SU-DHL-6 (cell line): ENCODE measurements around the gene SOX1.

Experiments
- H2AFZ ChIP-seq: fragments of 200-600 bp; sonication (generic); 2 replicates; pipeline ENCODE4 v1.6.1; 2014; ENCODE audit warnings: low read depth, mild to moderate bottlenecking, moderate library complexity, mixed read lengths, antibody characterized with exemption, low read length; ENCODE audit not compliant: severe bottlenecking
- H3F3A ChIP-seq: fragments of 200-600 bp; shearing (Covaris generic); 2 replicates; pipeline ENCODE4 v1.6.0; 2016; ENCODE audit warnings: antibody characterized with exemption, mild to moderate bottlenecking; ENCODE audit not compliant: insufficient read depth
- H3K27ac ChIP-seq: fragments of 200-600 bp; sonication (generic); 2 replicates; pipeline ENCODE4 v1.5.1; 2016; ENCODE audit warnings: low read depth, mild to moderate bottlenecking, low read length, moderate library complexity, mixed read lengths
- H3K27me3 ChIP-seq: fragments of 200-600 bp; sonication (generic), shearing (Covaris generic); 2 replicates; pipeline ENCODE4 v1.6.0; 2014; ENCODE audit warnings: mild to moderate bottlenecking, low read length
- H3K36me3 ChIP-seq: fragments of 200-600 bp; sonication (generic); 2 replicates; pipeline ENCODE4 v1.6.1; 2014; ENCODE audit warnings: mild to moderate bottlenecking, low read length, mixed read lengths
- H3K4me2 ChIP-seq: fragments of 300-600, 200-600 bp; shearing (Covaris generic), sonication (generic); 2 replicates; pipeline ENCODE4 v1.6.0; 2014; ENCODE audit warnings: low read length, low read depth, mild to moderate bottlenecking; ENCODE audit not compliant: poor library complexity, severe bottlenecking
- H3K4me3 ChIP-seq: fragments of 200-600 bp; sonication (generic); 2 replicates; pipeline ENCODE4 v1.5.1; 2014; ENCODE audit warnings: antibody characterized with exemption, low read length, mild to moderate bottlenecking, mixed read lengths; ENCODE audit not compliant: insufficient read depth, poor library complexity, severe bottlenecking
- H3K79me2 ChIP-seq: fragments of 200-600 bp; sonication (generic); 2 replicates; pipeline ENCODE4 v1.6.1; 2014; ENCODE audit warnings: mild to moderate bottlenecking, low read length, moderate library complexity; ENCODE audit not compliant: insufficient read depth
- H3K9ac ChIP-seq: fragments of 200-600 bp; sonication (generic); 2 replicates; pipeline ENCODE4 v1.7.0; 2014; ENCODE audit warnings: mild to moderate bottlenecking, low read length
- H3K9me2 ChIP-seq: fragments of 200-600 bp; sonication (generic); replicated peaks from 2 replicates; pipeline ENCODE4 v1.6.1; 2014; ENCODE audit warnings: low read length; ENCODE audit not compliant: insufficient read depth
- H3K9me3 ChIP-seq: fragments of 200-600 bp; sonication (generic); 2 replicates; pipeline ENCODE4 v1.6.1; 2014; ENCODE audit warnings: low read length, mixed read lengths; ENCODE audit not compliant: insufficient read depth
- H4K20me1 ChIP-seq: fragments of 200-600 bp; sonication (generic); 2 replicates; pipeline ENCODE4 v1.6.1; 2014; ENCODE audit warnings: low read depth, mild to moderate bottlenecking, antibody characterized with exemption, low read length, moderate library complexity, mixed read lengths
- EZH2phosphoT487 ChIP-seq: fragments of 200-600 bp; sonication (generic), shearing (Covaris generic); conservative IDR thresholded peaks from 2 replicates; pipeline ENCODE4 v1.6.1; 2018; ENCODE audit warnings: mild to moderate bottlenecking, antibody characterized with exemption, low read length, moderate library complexity, mixed read lengths
- TF ChIP-seq, protein P1 (sequence below): fragments of 200-600 bp; sonication (generic); IDR thresholded peaks from one replicate; pipeline ENCODE4 v1.5.1; 2017; ENCODE audit warnings: antibody characterized with exemption, mild to moderate bottlenecking, low read length, moderate library complexity; ENCODE audit not compliant: insufficient read depth, poor library complexity, severe bottlenecking

The SOX1 gene

GRCh38 chr13:112116187-112116950 is 49.4 kb downstream of the SOX1 start:
- H3K36me3 ChIP-seq = no peaks in the 10 kb centered on the region
- no peaks in the 10 kb centered on the region for H3K27me3 ChIP-seq
- no peaks in the 10 kb centered on the region for H3K9me3 ChIP-seq
- TF ChIP-seq, protein P1, sequence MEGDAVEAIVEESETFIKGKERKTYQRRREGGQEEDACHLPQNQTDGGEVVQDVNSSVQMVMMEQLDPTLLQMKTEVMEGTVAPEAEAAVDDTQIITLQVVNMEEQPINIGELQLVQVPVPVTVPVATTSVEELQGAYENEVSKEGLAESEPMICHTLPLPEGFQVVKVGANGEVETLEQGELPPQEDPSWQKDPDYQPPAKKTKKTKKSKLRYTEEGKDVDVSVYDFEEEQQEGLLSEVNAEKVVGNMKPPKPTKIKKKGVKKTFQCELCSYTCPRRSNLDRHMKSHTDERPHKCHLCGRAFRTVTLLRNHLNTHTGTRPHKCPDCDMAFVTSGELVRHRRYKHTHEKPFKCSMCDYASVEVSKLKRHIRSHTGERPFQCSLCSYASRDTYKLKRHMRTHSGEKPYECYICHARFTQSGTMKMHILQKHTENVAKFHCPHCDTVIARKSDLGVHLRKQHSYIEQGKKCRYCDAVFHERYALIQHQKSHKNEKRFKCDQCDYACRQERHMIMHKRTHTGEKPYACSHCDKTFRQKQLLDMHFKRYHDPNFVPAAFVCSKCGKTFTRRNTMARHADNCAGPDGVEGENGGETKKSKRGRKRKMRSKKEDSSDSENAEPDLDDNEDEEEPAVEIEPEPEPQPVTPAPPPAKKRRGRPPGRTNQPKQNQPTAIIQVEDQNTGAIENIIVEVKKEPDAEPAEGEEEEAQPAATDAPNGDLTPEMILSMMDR = no peak
- no peak for TF ChIP-seq EZH2phosphoT487
- no peaks in the 10 kb centered on the region for H3F3A ChIP-seq
- H3K27ac ChIP-seq = no peak overlapping the region
- no peak overlapping the region for H3K9ac ChIP-seq
- no peak overlapping the region for H3K4me3 ChIP-seq
- H3K9me2 ChIP-seq = no peaks in the 10 kb centered on the region
- H3K4me2 ChIP-seq = no peak overlapping the region
- H2AFZ ChIP-seq = no peak overlapping the region
- H4K20me1 ChIP-seq = no peaks in the 10 kb centered on the region
- H3K79me2 ChIP-seq = no peaks in the 10 kb centered on the region

DNA sequence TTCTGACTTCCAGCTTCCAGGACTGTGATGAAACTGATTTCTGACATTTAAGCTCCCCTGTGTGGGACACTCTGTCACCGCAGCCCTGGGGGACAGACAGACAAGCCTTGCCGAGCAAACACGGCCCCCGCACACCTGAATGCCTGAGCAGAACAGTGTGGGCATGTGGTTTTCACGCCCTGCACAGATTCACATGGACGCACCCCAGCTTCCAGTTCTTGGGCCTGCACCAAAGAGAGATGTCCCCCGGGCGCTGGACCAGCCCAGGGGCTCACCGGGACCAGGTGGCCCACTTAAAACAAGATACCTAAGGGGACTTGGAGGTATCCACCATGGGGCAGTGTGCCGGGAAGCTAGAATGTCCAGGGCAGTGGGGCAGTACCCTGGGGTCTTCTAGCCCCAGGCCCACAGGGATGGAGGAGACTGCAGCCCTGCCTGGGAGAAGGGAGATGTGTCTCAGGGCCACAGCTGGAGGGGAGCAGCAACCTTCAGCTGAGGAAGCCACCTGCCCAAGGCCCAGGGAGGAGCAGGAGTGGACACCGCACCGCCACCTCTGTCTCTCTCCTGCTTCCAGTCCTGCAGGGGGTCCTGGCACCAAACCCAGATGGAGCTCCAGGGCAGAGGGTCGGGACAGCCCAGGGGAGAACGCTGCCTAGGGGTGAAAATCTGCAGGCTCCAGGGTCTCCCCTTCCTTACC is 50.5 kb downstream of the SOX1 start:
- no peaks in the 10 kb centered on the region for H4K20me1 ChIP-seq
- H3K9me3 ChIP-seq = no peaks in the 10 kb centered on the region
- H3K79me2 ChIP-seq = no peaks in the 10 kb centered on the region
- no peak overlapping the region for H3K4me3 ChIP-seq
- H3K9me2 ChIP-seq = no peaks in the 10 kb centered on the region
- H3K9ac ChIP-seq = no peak overlapping the region
- H3K27ac ChIP-seq = no peak overlapping the region
- H3K36me3 ChIP-seq = no peaks in the 10 kb centered on the region
- no peaks in the 10 kb centered on the region for H3K27me3 ChIP-seq
- TF ChIP-seq EZH2phosphoT487 = no peak
- TF ChIP-seq, protein P1 = no peak
- no peak overlapping the region for H3K4me2 ChIP-seq
- H2AFZ ChIP-seq = no peak overlapping the region
- H3F3A ChIP-seq = no peaks in the 10 kb centered on the region

GRCh38 chr13:112117955-112118302 is 51.0 kb downstream of the SOX1 start:
- Histone ChIP-seq H3K79me2 (no peaks in the 10 kb centered on the region), H3K4me2 (no peak overlapping the region), H3K9me3 (no peaks in the 10 kb centered on the region), H3K27me3 (no peaks in the 10 kb centered on the region), H3F3A (no peaks in the 10 kb centered on the region), H3K27ac (no peak overlapping the region), H3K9ac (no peak overlapping the region), H3K9me2 (no peaks in the 10 kb centered on the region), H4K20me1 (no peaks in the 10 kb centered on the region), H3K4me3 (no peak overlapping the region), H2AFZ (no peak overlapping the region), H3K36me3 (no peaks in the 10 kb centered on the region)
- TF ChIP-seq, protein P1 = no peak
- no peak for TF ChIP-seq EZH2phosphoT487
